HG03469 (cell line): ENCODE measurements around the gene FOXP2.
"Not testable (repeated sequence)": the region's sequence is repeated elsewhere in the genome, so short reads cannot be mapped to it uniquely, and the experiment has no call there.

Experiments
- ATAC-seq: cut with Tn5 transposase; IDR thresholded peaks from one replicate; pipeline ENCODE4 v1.9.1; 2021; ENCODE audit warnings: mild to moderate bottlenecking, moderate library complexity, moderate number of reproducible peaks; ENCODE audit not compliant: unreplicated experiment

FOXP2 gene

DNA sequence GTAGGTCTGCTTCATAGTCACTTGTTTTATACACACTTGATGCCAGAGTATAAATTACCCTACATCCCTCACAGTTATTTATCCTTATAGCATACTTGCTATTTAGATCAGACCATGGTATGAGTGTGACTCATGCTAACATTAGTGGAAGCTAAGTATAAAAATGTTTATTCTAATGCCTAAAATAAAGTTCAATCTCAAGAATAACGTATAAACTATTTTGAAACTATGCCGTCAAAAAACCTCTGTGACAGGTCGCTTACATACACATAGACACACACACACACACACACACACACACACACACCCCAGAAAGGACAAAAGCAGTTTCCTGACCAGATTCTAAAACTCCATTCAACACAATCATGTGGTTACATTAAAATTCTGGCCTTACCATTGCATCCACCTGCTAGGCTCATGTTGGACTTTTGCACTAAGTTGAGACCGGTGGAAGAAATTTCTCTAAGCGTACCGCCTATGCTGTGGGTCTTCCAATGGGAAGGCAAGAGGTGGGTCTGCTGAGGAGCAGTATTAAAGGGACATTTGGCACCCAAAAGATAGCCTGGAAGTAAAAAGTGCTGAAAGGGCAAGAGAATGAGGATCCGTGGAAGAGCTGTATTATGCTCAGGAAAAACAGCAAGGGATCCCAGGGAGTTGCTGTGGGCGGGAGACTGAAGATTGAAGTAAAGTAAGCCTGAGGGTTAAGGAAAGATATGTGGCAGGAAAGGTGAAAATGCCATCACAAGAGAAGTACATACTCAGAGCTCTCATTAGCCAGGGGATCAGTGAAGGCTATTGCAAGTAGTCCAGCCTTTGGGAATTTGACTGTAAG is 5.0 kb downstream of the FOXP2 start:
- ATAC-seq, result no peak

DNA sequence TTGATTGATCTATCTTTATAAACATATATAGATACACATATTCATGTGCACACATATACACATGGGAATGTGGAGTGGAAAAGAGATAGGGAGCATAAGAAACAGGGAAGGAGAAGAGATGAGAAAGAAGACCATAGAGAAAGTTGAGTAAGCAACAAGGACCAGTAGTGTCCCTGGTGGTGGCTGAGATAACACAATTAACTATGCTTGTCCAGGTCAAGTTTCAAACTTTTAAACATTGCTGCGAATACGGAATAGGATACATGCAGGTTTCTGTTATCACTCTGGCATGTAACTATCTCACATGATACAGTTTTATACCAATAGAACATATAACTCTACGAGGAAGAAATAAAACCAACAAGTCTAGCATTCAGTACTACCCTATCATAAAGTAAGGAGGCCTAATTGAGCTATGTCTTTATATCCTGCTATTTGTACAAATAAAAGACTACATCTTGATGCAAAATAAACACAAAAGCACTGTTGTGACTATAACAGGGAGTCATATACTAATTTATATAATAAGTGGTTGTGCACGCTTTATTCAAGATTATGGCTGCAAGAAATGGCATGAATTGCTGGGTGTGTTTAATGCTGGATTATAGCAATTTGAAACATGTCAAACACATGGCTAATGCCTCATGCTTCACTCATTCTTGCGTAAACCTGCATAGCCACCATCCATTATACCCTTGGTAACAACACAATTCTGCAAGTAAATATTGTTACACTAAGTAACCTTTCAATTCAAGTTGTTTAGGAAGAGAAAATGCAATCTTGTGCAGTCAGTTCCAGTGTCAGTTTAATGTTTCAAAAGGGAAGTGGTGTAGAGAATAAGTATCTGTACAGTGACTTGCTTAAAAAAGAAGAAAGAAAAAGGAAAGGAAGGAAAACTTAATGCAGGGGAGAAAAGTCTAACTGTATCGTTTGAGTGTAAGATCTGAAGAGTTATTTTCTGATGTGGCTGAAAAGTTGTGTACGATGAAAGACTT is 8.2 kb downstream of the FOXP2 start:
- ATAC-seq, result no peak

DNA sequence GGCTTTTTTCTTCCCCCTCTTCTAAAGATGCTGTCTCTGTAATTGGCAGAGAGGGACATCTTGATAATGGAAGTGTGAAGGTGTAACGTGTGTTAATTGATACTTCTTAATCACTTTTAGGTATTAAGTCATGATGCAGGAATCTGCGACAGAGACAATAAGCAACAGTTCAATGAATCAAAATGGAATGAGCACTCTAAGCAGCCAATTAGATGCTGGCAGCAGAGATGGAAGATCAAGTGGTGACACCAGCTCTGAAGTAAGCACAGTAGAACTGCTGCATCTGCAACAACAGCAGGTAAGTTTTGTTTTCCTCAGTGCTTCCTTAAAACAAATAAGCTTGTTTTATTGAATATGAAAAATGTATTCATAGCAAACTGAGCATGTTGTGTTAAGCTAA is 11.8 kb downstream of the FOXP2 start:
- ATAC-seq, result no peak

DNA sequence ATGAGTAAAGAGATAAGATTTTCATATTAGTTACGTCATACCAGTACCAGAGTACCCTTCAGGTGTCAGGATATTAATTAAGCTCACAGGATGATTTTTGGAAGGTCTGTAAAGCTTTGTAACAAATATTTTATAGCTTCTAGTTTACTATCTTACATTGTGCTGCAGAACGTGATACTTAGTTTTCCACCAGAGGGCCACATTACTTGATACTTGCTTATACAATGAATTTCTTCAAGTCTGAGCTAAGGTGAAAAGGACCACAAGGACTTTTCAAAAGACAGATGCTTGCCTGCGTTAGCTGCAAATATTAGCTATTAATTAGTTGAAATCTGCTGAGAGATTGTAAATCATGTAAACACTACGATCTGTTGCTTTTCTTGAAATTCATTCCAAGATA is 12.2 kb downstream of the FOXP2 start:
- no peak for ATAC-seq

DNA sequence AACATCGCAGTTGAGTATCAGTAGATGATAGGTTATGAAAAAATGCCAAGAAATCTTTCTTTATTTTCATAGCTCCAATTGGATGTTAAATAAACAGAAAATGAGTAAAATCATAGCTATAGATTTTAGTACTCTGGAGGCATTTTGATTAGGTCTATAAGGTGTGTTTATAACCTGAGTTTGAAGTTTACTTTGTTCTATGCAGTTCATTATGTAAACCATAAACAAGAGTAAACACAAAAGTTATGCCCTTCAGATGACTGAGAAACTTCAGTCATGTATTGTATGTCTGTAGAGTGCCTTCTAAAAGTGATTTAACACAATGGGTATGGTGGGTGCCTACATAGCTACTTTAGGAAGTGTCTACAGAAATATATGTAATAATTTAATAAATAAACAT is 13.6 kb downstream of the FOXP2 start:
- ATAC-seq, result no peak

DNA sequence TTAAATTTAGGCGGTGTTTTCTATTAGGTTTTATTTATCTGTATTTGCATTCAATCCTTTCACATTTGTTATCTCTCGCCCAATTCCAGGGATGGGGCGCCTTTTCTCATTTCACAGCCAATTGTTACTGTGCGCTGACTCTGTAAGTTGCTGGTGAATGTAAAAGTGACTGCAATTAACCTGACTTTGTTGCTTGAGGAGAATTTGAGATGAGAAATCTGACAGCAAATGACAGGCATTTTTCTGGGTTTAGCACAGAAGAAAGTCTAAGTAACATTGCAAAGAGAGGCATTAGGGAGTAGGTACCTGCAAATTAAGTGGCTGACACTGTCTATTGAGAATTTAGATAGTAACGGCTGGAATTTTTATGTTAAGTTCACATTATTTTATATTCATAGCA is 16.6 kb downstream of the FOXP2 start:
- no peak for ATAC-seq

DNA sequence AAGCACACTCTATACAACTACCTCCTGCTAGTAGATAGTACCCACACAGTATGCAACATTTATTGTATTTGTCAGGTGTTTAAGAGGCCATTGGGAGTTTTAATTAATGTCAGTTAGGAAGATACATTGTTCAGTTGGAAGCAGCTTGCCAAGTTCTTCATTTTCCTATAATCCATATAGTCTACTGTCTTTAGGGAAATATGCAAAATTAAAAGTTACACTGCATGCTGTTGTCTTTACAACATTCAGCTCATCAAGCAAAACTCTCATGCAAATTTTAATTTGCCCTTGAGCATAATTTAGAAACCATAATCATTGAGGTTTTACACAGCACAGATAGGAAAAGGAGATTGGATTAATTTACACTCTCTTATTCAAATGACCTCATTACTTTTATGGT is 17.4 kb downstream of the FOXP2 start:
- ATAC-seq, result no peak

DNA sequence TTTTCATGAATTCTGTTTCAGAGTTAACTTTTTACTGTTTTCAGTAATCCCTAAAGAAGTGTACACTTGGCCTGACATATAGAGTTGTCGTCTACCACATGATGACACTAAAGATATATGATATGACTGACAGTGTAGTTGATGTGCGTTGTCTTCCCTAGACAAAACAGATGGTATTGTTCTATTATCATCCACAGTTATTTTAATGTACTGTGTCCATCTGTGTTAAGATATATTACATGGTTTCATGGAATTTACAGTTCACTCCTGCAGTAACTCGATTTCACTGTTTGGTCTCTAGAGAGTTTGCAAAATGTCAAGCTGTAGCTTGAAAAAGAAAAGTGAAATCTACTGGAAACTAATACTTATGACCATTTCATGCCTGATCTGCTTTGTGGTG is 18.1 kb downstream of the FOXP2 start:
- ATAC-seq, result no peak

DNA sequence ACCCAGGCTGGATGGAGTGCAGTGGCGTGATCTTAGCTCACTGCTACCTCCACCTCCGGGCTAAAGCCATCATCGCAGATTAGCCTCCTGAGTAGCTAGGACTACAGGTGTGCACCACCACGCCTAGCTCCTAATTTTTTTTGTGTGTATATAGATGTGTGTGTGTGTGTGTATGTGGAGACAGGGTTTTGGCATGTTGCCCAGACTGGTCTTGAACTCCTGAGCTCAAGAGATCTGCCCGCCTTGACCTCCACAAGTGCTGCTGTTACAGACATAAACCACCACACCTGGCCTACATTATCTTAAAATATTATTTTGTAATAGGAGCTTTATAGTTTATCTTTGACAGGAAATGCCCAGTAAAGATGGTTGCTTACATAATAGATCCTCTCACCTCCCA is 25.0 kb downstream of the FOXP2 start:
- ATAC-seq, result no peak

DNA sequence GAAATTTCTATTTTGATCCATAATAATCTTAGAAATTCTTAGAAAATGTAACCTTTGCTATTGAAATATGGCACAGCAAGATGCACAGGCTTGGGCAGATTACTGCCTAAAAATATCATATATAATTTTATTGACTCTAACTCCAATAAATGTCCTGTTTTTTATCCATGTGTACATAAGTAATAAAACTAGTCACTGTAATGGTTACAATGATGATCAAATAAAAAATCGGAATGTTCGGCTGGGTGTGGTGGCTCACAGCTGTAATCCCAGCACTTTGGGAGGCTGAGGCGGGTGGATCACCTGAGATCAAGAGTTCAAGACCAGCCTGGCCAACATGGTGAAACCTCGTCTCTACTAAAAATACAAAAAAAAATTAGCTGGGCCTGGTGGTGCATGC is 26.3 kb downstream of the FOXP2 start:
- ATAC-seq, result not testable (repeated sequence)

- no peak for ATAC-seq
Measured at GRCh38 chr7:114444196-114444595, 29.6 kb downstream of the FOXP2 start.

DNA sequence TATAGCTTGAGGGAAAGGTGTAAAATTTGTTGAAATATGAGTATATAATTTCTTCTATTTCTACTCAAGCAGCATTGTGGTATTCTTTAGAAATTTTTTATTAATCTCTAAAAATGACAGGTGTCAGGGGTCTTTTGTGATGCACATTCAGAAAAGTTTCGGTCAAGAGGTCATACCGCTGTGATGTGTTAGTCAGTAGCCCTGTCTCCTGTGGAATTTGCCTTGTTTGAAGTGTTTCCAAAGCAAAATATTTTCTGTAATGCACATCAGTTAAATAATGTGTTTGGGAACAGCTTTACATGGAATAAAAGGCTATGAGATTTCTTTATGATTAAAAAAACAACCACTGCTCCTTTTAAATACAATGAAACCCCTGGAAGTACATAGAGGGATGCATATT is 35.8 kb downstream of the FOXP2 start:
- ATAC-seq, result no peak

DNA sequence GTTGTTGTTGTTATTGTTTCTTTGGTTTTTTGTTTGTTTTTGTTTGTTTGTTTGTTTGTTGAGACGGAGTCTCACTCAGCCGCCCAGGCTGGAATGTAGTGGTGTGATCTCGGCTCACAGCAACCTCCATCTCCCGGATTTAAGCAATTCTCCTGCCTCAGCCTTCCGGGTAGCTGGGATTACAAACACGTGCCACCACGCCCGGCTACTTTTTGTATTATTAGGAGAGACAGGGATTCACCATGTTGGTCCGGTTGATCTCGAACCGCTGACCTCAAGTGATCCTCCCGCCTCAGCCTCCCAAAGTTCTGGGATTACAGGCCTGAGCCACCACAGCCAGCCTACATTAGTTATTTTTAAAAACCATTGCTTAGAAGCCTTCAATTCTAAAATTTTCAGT is 45.0 kb downstream of the FOXP2 start:
- ATAC-seq, result no peak

GRCh38 chr7:114460021-114460420 is 45.4 kb downstream of the FOXP2 start:
- no peak for ATAC-seq

- no peak for ATAC-seq
Measured at GRCh38 chr7:114466917-114467316, 52.3 kb downstream of the FOXP2 start.

DNA sequence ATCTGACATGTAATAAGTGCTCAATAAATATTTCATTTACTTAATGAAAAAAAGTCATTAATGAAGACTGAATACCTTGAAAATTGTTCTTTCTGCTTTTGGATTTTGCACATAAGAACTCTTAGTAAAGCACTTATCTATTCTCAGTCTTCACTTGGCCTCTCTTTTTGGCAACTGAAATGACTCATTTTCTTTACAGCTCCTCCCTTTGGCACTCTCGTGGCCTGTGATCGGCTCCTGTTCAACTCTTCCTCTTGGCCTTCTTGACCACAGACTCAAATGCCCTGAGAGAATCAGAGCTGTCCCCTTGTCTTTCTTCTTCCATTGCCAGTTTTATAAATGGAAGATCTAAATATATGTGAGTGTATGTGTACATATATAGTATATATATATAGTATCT is 54.2 kb downstream of the FOXP2 start:
- no peak for ATAC-seq

- ATAC-seq, result no peak
Measured at GRCh38 chr7:114472896-114473512, 58.4 kb downstream of the FOXP2 start.

DNA sequence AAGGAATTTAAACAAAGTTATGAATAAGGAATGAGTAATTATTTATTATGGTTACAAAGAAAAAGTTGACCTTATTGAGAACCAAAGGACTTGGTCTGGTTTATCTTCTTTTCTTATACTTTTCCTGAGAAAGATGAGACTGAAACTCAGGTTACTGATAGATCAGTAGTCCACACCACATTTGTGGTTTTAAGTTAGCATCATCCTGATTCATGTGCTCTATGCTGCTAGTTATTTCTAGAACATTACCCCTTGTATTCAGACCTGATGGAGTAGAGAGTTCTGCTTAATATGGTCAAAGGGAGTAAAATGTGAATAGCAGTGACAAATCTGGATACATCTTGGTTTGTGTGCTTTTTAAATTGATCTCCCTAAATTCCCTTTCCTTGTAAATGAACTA is 63.8 kb downstream of the FOXP2 start:
- ATAC-seq, result no peak

DNA sequence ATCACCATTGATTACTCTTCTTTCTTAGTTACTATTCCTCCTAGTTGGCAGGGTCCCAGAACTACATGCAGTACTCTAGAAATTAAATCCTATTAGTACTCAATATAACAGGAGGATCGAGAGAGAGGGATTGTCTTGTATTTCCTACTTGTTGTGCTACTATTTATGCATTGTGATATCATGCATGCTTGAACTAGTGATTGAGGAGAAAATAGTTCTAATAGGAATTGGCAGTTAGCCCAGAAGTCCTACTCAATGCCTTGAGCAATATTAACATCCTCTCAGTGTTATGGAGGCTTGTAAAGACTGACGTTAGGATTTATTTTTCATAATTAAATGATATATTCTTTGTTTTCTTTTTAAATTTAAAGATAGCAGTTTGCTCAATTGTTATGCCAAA is 67.4 kb downstream of the FOXP2 start:
- ATAC-seq, result no peak

DNA sequence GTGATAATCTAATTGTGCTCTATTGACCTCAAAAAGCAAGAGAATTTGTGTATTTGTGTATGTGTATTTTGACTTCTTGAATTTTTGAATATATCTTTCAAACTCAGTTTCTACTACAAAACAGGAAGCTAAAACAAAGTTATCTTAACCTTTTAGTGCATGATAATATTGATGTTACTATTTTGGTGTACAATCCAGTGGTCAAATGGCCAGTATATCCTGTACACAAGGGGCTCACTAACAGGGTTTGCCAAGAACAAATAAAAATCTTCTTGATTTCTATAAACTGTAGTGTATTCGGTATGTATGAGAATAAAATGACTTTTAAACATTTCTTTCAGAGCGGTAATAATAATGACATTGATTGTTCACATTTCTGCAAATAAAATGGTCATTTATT is 69.6 kb downstream of the FOXP2 start:
- no peak for ATAC-seq

DNA sequence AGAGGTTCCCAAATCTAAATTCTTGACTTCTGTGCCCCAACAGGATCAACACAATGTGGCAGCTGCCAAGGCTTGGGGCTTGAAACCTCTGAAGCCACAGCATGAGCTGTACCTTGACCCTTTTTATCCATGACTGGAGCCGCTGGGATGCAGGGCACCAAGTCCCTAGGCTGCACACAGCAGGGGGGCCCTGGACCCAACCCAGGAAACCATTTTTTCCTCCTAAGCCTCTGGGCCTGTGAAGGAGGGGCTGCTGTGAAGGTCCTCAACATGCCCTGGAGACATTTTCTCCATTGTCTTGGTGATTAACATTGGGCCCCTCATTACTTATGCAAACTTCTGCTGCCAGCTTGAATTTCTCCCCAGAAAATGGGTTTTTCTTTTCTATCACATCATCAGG is 72.6 kb downstream of the FOXP2 start:
- no peak for ATAC-seq
